Gastrocnemius medialis (tissue), 4 donors: Measurements from ENCODE around the gene E2F4.

Experiments
- CTCF ChIP-seq, 5 experiments: fragments of 450-650 bp in 3 of 5; fragments of 200-600 bp in 2 of 5; sonication (generic) in 2 of 5; IDR thresholded peaks in 4 of 5; conservative IDR thresholded peaks in 1 of 5; 1 replicate in 4 of 5; 2 replicates in 1 of 5; pipeline ENCODE4 v1.5.1; 2016 to 2019; ENCODE audit warnings: antibody characterized with exemption in 5 of 5, mild to moderate bottlenecking in 3 of 5, moderate library complexity in 3 of 5
- POLR2A ChIP-seq, 2 donors: fragments of 450-650 bp; IDR thresholded peaks; one replicate each; pipeline ENCODE4 v1.6.1; 2017; ENCODE audit warnings: antibody characterized with exemption in 2 of 2, mild to moderate bottlenecking in 2 of 2, moderate library complexity in 2 of 2

GRCh38 chr16:67156143-67156844, 35.7 kb upstream of the E2F4 start:
- TF ChIP-seq POLR2A (IDR thresholded peaks at IDR 0.05) (no peak), CTCF (IDR thresholded peaks at IDR 0.05 in 4 of 5, conservative IDR thresholded peaks at IDR 0.05 in 1 of 5) (no peak)
